Upper lobe of left lung (tissue), 4 donors: Measurements from ENCODE around the gene PNPO.

Source experiments
- CTCF ChIP-seq, 6 experiments: fragments of 450-650 bp in 4 of 6; fragments of 200-600 bp in 2 of 6; sonication (generic) in 2 of 6; IDR thresholded peaks; one replicate each; pipeline ENCODE4 v1.5.1; 2016 to 2019; ENCODE audit warnings: antibody characterized with exemption in 6 of 6
- EP300 ChIP-seq, 4 donors: sonication (generic); formaldehyde crosslinking; IDR thresholded peaks; one replicate each; pipeline ENCODE4 v1.5.1; 2017; ENCODE audit warnings: antibody characterized with exemption in 4 of 4, control low read depth in 2 of 4
- POLR2A ChIP-seq, 4 donors: fragments of 450-650 bp; IDR thresholded peaks; one replicate each; pipeline ENCODE4 v1.5.1; 2016 to 2017; ENCODE audit warnings: antibody characterized with exemption in 4 of 4, mild to moderate bottlenecking in 2 of 4
- POLR2AphosphoS5 ChIP-seq, 2 donors: sonication (generic); formaldehyde crosslinking; IDR thresholded peaks; one replicate each; pipeline ENCODE4 v1.5.1; 2017; ENCODE audit warnings: antibody characterized with exemption in 2 of 2

GRCh38 chr17:47924785-47925677 is 16.3 kb upstream of the PNPO start:
- TF ChIP-seq CTCF (IDR thresholded peaks at IDR 0.05) (no peak), POLR2A (IDR thresholded peaks at IDR 0.05) (no peak), POLR2AphosphoS5 (IDR thresholded peaks at IDR 0.05) (no peak), EP300 (IDR thresholded peaks at IDR 0.05) (no peak)
